ENCODE measurements around the gene PDE1C.

DNA sequence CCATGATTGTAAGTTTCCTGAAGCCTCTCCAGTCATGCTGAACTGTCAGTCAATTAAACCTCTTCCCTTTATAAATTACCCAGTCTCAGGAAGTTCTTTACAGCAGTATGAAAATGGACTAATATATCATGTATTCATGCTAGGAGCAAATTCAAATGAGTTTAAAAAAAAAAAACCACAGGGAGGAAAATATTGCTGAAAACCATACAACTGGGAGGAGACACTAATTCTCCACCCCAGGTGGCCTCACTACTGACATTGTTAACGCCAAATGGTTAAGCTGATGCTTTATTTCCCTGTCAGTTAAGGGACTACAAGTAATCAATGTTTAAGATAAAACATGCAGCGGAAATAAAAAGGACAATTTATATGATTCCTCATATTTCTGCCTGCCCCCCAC lies 55.1 kb downstream of the PDE1C start:
- TF ChIP-seq CEBPB (IDR thresholded peaks at IDR 0.05; ENCODE audit: low read depth, low read length) (no peak), FOS (IDR thresholded peaks at IDR 0.05; ENCODE audit: low read depth, low read length) (no peak), CTCF (conservative IDR thresholded peaks at IDR 0.05; ENCODE audit: low read depth, low read length) (no peak), RCOR1 (IDR thresholded peaks at IDR 0.05; ENCODE audit: insufficient replicate concordance, low read length) (no peak), RAD21 (IDR thresholded peaks at IDR 0.05; ENCODE audit: low read length) (no peak), MXI1 (IDR thresholded peaks at IDR 0.05; ENCODE audit: borderline replicate concordance, low read depth, low read length) (no peak), POLR2A (IDR thresholded peaks at IDR 0.05; ENCODE audit: low read depth, low read length) (no peak), USF2 (IDR thresholded peaks at IDR 0.05; ENCODE audit: low read depth, low read length) (no peak)
- TF ChIP-seq, protein P1, sequence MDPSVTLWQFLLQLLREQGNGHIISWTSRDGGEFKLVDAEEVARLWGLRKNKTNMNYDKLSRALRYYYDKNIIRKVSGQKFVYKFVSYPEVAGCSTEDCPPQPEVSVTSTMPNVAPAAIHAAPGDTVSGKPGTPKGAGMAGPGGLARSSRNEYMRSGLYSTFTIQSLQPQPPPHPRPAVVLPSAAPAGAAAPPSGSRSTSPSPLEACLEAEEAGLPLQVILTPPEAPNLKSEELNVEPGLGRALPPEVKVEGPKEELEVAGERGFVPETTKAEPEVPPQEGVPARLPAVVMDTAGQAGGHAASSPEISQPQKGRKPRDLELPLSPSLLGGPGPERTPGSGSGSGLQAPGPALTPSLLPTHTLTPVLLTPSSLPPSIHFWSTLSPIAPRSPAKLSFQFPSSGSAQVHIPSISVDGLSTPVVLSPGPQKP (IDR thresholded peaks at IDR 0.05; ENCODE audit: borderline replicate concordance, low read depth, low read length), result no peak

Measured in IMR-90 (cell line).